Stimulated activated CD8-positive, alpha-beta memory T cell treated with anti-CD3 and anti-CD28 coated beads, Interleukin-2, amount 100 ng/mL, for 48 hours (primary cell): ENCODE measurements around the gene SPATA25.
A peak's percentile ranks its signal among the peaks of the same experiment; 100 is the strongest.

Source experiments
- DNase-seq, 2 donors: peaks; one replicate each; pipeline ENCODE4 v3.0.0-alpha.2; 2020; ENCODE audit warnings: low read depth in 2 of 2

The SPATA25 gene

DNA sequence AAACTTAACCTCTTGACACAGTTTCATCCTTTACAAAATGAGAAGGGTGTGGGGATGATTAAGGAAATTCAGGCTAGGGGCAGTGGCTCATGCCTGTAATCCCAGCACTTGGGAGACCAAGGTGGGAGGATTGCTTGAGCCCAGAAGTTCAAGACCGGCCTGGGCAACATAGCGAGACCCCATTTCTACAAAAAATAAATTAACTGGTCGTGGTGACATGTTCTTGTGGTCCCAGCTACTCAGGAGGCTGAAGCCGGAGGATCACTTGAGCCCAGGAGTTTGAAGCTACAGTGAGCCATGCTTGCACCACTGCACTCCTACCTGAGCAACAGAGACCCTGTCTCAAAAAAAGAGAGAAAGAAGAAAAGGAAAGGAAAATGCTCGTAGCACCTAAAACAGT is 21.0 kb downstream of the SPATA25 start:
- DNase-seq = no peak

DNA sequence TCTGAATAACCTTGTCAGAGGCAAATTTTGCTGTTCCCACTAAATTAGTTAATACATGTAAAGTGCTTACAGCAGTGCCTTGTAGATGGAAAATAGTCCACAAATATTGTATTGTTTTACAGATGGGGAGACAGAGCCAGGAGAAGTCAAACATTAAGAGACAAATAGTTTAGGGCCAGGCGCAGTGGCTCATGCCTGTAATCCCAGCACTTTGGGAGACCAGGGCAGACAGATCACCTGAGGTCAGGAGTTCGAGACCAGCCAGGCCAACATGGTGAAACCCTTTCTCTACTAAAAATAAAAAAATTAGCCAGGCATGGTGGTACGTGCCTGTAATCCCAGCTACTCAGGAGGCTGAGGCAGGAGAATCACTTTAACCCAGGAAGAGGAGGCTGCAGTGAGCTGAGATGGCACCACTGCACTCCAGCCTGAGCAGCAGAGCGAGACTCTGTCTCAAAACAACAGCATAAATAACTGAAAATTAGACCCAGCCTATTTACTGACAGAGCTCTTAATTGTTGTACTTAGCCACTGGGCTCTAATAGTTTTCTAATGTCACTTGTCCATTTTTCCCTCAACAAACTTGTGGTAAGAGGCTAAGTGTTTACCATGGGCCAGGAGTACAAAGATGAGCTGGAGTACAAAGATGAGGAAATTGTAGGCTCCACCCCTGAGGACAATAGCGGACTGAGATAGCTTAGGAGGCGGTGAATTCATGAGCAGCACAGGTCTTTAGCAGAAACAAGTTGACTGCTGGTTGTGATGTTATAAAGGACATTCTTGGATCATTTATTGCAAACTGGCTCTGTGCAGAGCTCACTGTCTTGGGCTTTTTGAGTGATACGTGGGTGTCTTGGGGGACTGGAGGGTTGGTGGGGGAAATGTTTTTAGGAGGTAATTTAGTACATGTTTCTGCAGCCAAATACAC is 23.6 kb downstream of the SPATA25 start:
- DNase-seq = no peak

DNA sequence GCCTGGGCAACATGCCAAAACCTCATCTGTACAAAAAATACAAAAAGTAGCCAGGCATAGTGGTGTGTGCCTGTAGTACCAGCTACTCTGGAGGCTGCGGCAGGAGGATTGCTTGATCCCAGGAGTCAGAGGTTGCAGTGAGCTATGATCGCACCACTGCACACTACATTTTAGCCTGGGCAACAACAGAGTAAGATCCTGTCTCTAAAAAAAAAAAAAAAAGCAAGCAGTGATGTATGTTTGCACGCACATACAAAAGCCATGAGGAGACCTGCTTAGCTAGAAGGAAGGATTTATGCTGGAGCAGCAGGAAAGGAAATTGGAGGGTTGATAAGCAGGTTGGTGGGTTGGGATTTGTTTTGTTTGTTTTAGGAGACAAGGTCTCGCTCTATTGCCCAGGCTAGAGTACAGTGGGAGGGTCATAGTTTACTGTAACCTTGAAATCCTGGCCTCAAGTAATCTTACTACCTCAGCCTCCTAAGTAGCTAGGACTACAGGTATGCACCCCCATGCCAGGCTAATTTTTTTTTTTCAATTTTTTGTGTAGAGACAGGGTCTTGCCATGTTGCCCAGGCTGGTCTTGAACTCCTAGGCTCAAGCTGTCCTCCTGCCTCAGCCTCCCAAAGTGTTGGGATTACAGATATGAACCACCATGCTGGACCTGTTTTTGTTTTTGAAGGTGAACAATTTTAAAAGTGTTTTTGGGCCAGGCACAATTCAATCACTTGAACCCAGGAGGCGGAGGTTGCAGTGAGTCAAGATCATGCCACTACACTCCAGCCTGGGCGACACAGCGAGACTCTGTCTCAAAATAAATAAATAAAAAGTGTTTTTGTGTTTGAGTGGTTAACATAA is 26.0 kb downstream of the SPATA25 start:
- DNase-seq = no peak

DNA sequence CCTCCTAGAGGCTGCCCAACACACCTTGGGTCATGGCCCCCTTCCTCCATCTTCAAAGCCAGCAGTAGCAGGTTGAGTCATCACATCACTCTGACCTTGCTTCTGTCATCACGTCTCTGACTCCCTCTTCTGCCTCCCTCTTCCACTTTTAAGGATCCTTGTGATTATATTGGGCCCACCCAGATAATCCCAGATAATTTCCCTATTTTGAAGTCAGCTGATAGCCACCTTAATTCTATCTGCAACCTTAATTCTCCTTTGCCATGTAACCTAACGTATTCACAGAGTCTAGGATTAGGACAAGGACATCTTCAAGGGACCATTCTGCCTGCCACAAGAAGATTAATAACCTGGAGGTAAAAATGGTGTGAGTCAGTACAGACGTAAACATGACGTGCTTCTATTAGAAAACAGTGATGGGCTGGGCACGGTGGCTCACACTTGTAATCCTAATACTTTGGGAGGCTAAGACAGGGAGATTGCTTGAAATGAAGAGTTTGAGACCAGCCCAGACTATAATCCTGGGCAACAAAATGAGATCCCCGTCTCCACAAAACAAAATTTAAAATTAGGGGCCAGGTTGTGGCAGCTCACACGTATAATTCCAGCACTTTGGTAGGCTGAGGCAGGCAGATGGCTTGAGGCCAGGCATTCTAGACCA is 26.7 kb downstream of the SPATA25 start:
- DNase-seq = no peak

DNA sequence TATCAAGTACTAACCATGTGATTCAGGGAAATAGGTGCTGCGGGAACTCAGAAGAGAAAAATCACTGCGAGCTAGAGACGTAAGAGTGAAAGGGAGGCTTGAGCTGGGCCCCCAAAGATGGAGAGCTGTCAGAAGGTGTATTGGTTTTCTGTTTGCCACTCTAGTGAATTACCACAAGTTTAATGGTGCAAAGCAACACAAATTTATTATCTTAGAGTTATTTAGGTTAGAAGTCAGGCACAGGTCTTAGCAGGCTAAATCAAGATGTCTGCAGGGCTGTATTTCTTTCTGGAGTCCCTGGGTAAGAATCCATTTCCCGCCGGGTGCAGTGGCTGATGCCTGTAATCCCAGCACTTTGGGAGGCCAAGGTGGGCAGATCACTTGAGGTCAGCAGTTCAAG is 27.5 kb downstream of the SPATA25 start:
- no peak for DNase-seq

DNA sequence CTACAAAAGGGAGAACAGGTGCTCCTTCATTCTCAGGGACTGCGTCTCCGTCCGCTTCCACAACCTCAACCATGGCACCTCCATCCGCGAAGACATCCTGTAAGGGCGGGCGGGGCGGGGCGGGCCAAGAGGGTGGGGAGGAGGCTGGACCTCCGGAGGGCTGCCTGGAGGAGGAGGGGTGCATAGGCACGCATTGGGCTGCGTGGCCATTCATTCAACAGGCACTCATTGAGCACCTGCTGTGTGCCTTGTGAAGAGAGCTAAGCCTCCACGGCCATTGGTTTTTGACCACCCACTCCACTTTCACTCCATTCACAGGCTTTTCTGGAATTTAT is 29.6 kb downstream of the SPATA25 start:
- peak in 1 of 2 donors; percentile 46 for DNase-seq

DNA sequence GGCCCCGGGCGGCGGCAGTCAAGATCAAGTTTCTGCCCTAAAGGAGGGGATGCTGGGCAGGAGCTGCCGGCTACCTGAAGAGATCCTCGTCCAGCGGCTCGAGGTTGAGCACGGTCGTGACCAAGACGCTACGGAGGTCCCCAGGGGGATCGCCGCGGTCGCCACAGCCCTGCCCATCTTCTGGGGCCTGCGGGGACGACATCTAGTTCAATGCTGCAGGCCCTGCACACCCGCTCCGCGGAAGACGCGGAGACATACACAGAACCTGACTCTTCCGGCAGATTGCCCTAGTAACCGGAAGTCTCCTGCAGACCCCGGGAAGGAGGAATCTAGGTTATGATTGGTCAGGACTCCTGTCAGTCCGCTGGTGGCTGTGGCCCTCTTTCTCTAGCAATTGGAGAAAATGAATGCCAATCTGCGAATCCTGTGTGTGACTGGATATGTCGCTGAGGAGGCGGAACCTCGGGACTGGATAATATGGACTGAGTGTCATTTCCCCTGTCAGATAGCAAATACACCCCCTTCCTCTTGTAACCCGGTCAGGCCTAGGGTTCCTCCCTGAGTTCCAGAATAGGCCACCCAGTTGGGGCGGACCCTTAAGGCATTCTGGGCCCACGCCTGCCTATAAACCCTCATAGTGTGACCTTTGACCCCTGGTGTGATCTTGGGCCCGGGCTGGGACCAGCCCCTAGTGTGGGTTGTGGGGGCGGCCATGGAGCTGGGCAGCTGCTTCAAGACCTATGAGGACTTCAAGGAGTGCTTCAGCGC is 30.1 kb downstream of the SPATA25 start, which contains the start of the genes ACOT8 and ZSWIM3:
ACOT8 (minus strand) TSS at position 279 of the 768 bp plus-strand sequence; CDS start at position 202, 77 bp downstream.
ZSWIM3 (plus strand) TSS at position 501 of the 768 bp plus-strand sequence; CDS start at position 713, 212 bp downstream.
- peak; percentile 70 to 84 for DNase-seq

DNA sequence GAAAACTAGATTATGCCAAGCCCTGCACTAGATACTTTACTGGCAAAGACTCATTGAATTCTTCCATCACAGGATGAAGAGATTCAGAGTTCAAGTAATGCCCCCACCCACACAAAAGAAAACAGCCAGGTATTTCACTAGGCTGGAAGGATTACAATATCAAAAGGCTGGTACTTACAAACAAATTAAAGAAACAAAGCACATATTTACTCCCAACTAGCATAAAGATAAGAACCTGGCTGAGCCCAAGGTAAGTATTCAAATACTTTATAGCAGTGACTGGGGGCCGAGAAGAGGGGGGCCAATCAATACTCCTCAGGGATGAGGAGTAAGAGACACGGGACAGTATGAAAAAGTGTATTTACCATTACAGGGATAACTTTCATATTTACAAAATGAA is 33.9 kb downstream of the SPATA25 start:
- DNase-seq = no peak

DNA sequence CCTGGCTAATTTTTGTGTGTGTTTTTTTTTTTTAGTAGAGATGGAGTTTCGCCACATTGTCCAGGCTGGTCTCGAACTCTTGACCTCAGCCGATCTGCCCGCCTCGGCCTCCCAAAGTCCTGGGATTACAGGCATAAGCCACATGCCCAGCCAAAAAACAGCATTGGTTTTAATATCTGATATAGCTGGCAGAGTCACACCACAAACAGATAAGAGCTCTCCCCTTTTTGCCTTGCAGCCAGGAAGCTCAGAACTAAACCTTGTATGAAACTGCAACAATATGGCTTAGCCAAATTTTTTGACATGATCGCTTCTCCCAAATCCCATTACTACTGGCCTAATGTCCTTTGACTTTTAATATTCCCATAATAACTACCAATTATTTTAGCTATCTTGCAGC is 35.1 kb downstream of the SPATA25 start:
- no peak for DNase-seq

DNA sequence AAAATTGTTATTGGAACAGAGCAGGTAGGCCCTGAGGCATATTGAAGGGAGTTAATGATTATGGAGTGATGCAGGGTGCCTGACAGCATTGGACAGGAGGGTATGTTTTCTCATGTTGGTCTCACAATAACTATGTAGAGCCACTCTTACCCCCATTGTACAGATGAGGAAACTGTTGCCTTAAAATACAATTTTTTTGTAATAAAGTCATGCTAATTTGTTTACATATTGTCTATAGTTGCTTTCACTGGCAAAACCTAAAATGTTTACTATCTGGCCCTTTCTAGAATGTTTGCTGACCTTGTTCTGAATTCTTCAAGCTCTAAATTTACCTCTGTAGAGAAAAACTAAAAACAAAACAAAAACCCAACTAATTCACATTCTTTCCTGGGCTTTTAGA is 35.9 kb downstream of the SPATA25 start:
- DNase-seq = no peak

DNA sequence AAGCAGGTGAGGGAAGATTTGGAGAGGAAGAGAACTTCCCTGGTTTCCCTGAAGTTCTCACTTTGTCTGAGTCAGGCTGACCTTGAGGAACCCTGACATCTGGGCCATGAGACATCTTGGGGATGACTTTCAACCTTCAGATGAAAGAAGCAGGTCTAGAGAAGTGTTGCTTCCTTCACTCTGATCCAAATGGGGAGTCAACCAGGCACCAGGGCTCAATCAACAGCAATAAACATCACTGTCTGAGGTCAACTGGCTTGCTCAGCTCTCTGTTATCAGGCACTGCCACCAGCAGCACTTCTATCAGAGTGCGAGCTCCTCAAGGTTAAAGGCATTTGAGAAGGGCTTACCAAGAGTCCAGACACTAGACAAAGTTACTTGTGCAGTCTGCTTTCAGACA is 36.5 kb downstream of the SPATA25 start:
- no peak for DNase-seq

DNA sequence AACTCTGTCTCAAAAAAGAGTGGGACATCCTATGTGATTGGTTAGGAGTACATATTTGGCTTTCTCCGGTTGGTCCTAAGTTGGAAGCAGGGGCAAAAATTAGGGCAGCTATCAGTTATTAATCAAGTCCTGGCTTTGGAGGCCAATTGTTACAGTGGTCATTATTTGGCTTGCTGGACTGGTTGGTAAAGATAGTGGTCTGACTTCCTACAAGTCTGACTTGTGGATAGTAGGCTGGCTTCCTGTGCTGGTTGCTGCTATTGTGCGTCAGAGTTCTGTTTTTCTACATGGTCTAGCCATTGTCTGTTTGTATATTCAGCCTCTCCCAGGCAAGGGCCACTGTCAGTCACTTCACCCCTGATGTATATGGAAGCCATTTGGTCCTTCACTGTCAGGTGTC is 37.2 kb downstream of the SPATA25 start:
- DNase-seq = no peak

DNA sequence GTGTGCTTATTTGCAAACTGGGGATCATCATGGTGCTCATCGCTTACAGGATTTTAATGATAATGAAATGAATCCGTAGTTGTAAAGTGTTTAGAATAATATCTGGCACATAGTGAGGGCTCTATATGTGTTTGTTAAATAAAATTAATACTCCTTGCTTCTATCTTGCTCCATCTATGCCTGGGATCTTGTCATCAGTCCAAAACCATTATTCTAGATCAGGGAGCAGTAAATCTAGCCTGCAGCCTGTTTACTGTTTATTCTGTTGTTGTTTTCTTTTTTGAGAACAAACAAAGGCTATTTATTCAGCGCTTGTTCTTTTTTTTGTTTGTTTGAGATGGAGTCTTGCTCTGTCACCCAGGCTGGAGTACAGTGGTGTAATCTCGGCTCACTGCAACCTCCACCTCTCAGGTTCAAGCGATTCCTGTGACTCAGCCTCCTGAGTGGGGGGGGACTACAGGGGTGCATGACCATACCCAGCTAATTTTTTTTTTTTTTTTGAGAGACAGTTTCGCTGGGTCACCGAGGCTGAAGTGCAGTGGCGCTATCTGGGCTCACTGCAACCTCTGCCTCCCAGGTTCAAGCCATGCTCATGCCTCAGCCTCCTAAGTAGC is 38.3 kb downstream of the SPATA25 start:
- DNase-seq = no peak

DNA sequence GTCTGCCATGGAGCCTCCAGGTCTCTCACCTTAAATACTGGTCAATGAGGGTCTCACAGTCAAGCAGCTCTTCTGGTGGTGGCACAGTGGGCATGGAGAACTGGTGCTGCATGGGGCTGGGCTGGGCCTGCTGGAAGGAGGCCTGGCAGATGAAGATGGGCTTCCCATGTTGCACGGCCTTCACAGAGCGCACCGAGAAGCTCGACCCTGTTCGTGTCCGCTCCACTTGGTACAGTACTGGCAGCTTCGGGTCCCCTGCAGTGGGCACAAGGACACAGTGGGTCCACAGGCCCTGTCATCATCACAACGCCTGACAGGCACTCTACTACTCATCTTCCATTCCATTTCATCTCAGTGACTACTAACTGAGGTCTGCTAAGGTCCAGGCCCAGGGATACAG is 39.0 kb downstream of the SPATA25 start:
- DNase-seq = no peak

DNA sequence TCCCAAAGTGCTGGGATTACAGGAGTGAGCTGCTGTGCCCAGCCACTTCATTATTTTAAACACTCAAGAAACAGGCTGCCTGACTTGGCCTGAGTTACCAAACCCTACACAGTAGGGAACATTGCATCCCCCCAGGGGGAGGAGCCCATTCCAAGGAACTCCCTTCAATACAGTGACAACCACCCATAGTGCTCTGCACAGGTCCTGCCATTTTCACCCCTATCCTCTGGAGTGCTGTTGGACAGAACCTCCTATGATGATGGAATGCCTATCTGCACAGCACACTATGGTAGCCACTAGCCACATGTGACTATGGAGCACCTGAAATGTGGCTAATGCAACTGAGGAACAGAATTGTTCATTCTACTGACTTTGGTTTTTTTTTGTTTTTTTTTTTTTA is 42.0 kb downstream of the SPATA25 start:
- no peak for DNase-seq

DNA sequence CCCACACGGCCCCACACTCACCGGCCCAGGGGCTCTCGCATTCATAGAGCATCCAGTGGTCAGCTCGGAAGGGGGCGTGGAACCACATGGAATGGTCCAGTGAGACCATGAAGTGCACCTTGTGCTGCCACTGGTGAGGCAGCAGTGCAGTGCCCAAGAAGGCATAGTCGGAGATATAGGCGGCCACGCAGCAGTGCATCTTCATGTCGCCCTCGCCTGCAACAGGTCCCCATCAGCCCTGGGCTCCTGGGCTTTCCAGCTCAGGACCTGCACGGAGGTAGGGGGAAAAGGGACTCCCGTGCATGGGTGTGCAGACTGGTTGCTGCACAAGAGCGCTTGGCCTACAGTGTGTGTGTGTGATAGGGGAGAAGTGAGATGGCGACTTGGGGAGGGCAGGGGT is 43.9 kb downstream of the SPATA25 start:
- DNase-seq = no peak

DNA sequence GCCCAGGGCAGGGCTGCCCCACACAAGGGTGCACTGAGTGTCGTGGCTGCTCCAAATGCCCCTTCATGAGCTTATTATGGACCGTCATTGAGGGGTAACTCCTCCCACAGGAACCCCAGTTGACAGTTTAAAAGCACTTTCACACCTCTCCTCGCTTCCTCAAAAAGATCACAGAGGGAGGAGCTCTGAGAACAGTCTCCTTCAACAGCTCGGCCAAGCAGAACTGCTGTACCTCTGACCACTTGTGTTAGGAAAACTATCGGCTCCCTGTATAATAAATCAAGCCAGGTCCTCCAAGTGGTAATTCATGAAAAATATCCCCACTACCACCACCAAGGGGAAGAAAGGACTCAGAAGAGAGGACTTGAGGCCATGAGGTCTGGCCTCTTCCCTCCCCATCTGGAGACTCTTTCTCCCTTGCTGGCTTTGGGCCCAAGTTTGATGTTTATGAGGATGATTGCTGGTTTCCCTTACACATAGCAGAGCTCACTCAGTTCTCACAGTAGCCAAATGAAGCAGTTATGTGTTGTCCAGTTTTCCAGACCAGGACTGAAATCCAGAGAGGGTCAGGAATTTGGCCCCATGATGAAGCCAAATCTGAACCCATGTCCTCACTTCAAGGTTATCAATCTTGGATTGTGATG is 45.1 kb downstream of the SPATA25 start:
- no peak for DNase-seq

DNA sequence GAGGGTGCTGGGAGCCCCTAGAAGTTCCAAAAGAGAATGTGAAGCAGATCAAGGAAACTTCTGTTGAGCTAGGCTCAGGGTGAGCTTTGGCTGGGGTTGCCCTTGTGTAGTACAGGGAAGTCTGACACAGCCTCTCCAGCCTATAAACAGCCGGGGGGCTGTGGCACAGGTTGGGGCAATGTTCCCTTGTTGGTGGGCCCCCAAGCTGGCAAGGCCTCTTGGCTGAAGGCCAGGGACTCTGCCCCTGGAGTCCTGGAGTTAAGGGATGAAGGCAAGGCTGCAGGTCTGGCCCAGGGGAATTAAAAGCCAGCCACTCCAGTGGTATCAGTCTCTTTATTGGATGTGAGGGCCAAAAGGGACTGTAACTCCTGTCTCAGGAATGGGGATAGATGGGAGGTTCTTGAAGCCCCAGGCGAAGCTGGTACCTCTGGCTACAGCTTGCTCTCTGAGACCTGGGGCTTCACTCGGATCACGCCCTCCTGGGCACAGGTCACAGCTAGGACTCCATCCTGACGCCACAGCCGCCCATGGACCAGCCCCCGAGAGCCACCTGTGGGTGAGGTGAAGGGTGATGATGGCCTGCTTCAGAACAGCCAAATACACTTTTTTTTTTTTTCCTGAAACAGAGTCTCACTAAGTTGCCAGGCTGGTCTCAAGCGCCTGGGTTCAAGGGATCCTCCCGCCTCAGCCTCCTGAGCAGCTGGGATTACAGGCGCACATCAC is 45.9 kb downstream of the SPATA25 start:
- DNase-seq = no peak

DNA sequence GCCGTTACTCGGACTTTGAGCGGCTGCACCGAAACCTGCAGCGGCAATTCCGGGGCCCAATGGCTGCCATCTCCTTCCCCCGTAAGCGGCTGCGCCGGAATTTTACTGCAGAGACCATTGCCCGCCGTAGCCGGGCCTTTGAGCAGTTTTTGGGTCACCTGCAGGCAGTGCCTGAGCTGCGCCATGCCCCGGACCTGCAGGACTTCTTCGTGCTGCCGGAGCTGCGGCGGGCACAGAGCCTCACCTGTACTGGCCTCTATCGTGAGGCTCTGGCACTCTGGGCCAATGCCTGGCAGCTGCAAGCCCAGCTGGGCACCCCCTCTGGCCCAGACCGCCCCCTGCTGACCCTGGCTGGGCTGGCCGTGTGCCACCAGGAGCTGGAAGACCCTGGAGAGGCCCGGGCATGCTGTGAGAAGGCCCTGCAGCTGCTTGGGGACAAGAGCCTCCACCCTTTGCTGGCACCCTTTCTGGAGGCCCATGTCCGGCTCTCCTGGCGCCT is 46.7 kb downstream of the SPATA25 start:
- DNase-seq = no peak

DNA sequence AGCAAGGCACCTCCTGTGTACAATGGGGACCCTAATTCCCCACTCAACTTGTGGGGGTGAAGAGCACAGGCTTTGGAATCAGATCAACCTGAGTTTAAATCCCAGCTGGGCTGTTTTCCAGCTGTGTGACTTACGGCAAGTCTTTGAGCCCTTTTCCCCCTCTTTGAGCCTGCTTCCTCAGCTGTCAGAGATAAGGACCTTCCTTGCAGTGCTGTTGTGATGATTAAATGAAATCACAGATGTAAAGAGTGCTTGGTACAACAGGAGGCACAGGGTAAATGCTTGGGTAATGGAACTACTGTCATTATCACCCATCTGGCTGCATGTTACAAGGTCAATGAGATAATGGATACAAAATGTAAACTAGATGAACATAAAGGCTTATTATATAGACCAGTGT is 50.6 kb downstream of the SPATA25 start:
- no peak for DNase-seq
